OCI-LY1 (cell line): ENCODE data around the gene ROR2.

ENCODE experiments used
- H2AFZ ChIP-seq: fragments of 200-600 bp; sonication (generic), shearing (Covaris generic); 2 replicates; pipeline ENCODE4 v1.6.0; 2014; ENCODE audit warnings: antibody characterized with exemption, mild to moderate bottlenecking, low read length
- H3F3A ChIP-seq: fragments of 200-600 bp; sonication (generic), shearing (Covaris generic); 2 replicates; pipeline ENCODE4 v1.6.0; 2014; ENCODE audit warnings: mild to moderate bottlenecking, antibody characterized with exemption, low read length, moderate library complexity; ENCODE audit not compliant: insufficient read depth
- H3K27ac ChIP-seq: fragments of 200-600 bp; sonication (generic); 2 replicates; pipeline ENCODE4 v1.5.1; 2014; ENCODE audit warnings: low read length, mixed run types, mild to moderate bottlenecking, low read depth; ENCODE audit not compliant: poor library complexity, severe bottlenecking
- H3K27me3 ChIP-seq: fragments of 200-600 bp; sonication (generic); 2 replicates; pipeline ENCODE4 v1.6.0; 2014; ENCODE audit warnings: antibody characterized with exemption, mild to moderate bottlenecking, low read length, moderate library complexity; ENCODE audit not compliant: insufficient read depth
- H3K36me3 ChIP-seq: fragments of 200-600 bp; sonication (generic); 2 replicates; pipeline ENCODE4 v1.6.1; 2014; ENCODE audit warnings: mild to moderate bottlenecking, antibody characterized with exemption, low read length, moderate library complexity, mixed read lengths; ENCODE audit not compliant: insufficient read depth
- H3K4me1 ChIP-seq: fragments of 200-600 bp; sonication (generic); 2 replicates; pipeline ENCODE4 v1.5.1; 2014; ENCODE audit warnings: mild to moderate bottlenecking, low read length, moderate library complexity; ENCODE audit not compliant: insufficient read depth, severe bottlenecking
- H3K4me2 ChIP-seq: fragments of 200-600 bp; sonication (generic), shearing (Covaris generic); 2 replicates; pipeline ENCODE4 v1.6.1; 2014; ENCODE audit warnings: low read length
- H3K4me3 ChIP-seq: fragments of 200-600 bp; sonication (generic); 2 replicates; pipeline ENCODE4 v1.5.1; 2014; ENCODE audit warnings: low read length, low read depth, mild to moderate bottlenecking, mixed read lengths; ENCODE audit not compliant: poor library complexity, severe bottlenecking
- H3K79me2 ChIP-seq: fragments of 200-600 bp; shearing (Covaris generic); 2 replicates; pipeline ENCODE4 v1.6.1; 2016; ENCODE audit warnings: mixed run types, low read length, mixed read lengths; ENCODE audit not compliant: insufficient read depth
- H3K9ac ChIP-seq: fragments of 200-600 bp; sonication (generic), shearing (Covaris generic); 2 replicates; pipeline ENCODE4 v1.6.1; 2014; ENCODE audit warnings: mild to moderate bottlenecking, low read length, mixed read lengths
- H3K9me2 ChIP-seq: fragments of 200-600 bp; sonication (generic), shearing (Covaris generic); 2 replicates; pipeline ENCODE4 v1.6.1; 2014; ENCODE audit warnings: low read depth, mild to moderate bottlenecking, low read length, mixed read lengths
- H3K9me3 ChIP-seq: fragments of 200-600 bp; shearing (Covaris generic); 2 replicates; pipeline ENCODE4 v1.6.1; 2014; ENCODE audit warnings: low read length, mixed read lengths
- H4K20me1 ChIP-seq: fragments of 200-600 bp; sonication (generic), shearing (Covaris generic); 2 replicates; pipeline ENCODE4 v1.6.0; 2016; ENCODE audit warnings: mild to moderate bottlenecking, low read length; ENCODE audit not compliant: insufficient read depth
- EZH2 ChIP-seq: fragments of 200-600 bp; sonication (generic), shearing (Covaris generic); IDR thresholded peaks from 2 replicates; pipeline ENCODE4 v1.8.0; 2017; ENCODE audit warnings: borderline replicate concordance, mixed run types, mild to moderate bottlenecking, antibody characterized with exemption, low read length, moderate library complexity, mixed read lengths
- TF ChIP-seq, protein P1 (sequence below): fragments of 200-600 bp; sonication (generic), shearing (Covaris generic); IDR thresholded peaks from 2 replicates; pipeline ENCODE4 v1.5.1; 2017; ENCODE audit warnings: mild to moderate bottlenecking, antibody characterized with exemption, low read length, moderate library complexity, mixed read lengths

The ROR2 gene

DNA sequence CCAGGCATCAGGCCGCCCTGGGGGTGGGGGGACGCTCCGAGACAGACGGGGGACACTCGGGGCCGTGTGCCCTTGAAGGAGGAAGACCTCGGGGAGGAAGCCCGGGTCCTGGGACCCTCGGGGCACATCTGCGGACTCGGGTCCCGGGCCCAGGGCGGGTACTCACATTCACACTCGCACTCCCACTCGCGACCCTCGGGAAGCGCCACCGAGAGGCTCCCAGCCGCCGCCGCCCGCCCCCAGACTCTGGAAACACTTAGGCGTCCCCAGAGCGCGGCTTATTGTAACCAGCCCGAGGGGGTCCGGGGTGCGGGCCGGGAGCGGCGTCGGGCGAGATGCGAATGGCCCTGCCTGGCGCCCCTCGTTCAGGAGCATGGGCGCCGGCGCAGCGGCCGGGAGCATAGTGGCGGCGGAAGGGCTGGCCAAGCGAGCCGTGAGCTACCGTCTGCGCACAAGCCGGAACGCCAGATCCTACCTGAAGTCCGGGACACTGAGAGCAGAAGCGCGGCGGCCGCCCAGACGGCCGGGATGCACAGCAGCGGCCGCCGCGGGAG is 559 bp downstream of the ROR2 start:
- no peak overlapping the region for H3K4me2 ChIP-seq
- no peaks in the 10 kb centered on the region for H3K4me1 ChIP-seq
- H3K9me3 ChIP-seq, result no peaks in the 10 kb centered on the region
- no peaks in the 10 kb centered on the region for H3F3A ChIP-seq
- H3K27ac ChIP-seq, result no peak overlapping the region
- H3K9me2 ChIP-seq, result no peaks in the 10 kb centered on the region
- no peak overlapping the region for H3K9ac ChIP-seq
- TF ChIP-seq, protein P1, sequence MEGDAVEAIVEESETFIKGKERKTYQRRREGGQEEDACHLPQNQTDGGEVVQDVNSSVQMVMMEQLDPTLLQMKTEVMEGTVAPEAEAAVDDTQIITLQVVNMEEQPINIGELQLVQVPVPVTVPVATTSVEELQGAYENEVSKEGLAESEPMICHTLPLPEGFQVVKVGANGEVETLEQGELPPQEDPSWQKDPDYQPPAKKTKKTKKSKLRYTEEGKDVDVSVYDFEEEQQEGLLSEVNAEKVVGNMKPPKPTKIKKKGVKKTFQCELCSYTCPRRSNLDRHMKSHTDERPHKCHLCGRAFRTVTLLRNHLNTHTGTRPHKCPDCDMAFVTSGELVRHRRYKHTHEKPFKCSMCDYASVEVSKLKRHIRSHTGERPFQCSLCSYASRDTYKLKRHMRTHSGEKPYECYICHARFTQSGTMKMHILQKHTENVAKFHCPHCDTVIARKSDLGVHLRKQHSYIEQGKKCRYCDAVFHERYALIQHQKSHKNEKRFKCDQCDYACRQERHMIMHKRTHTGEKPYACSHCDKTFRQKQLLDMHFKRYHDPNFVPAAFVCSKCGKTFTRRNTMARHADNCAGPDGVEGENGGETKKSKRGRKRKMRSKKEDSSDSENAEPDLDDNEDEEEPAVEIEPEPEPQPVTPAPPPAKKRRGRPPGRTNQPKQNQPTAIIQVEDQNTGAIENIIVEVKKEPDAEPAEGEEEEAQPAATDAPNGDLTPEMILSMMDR, result no peak
- no peak for TF ChIP-seq EZH2
- no peaks in the 10 kb centered on the region for H3K79me2 ChIP-seq
- H3K4me3 ChIP-seq, result no peak overlapping the region
- peaks cover 4% of the 10 kb centered on the region; the same call in 1 of the 2 replicates for H3K27me3 ChIP-seq
- no peaks in the 10 kb centered on the region for H3K36me3 ChIP-seq
- H2AFZ ChIP-seq, result no peak overlapping the region
- no peaks in the 10 kb centered on the region for H4K20me1 ChIP-seq

DNA sequence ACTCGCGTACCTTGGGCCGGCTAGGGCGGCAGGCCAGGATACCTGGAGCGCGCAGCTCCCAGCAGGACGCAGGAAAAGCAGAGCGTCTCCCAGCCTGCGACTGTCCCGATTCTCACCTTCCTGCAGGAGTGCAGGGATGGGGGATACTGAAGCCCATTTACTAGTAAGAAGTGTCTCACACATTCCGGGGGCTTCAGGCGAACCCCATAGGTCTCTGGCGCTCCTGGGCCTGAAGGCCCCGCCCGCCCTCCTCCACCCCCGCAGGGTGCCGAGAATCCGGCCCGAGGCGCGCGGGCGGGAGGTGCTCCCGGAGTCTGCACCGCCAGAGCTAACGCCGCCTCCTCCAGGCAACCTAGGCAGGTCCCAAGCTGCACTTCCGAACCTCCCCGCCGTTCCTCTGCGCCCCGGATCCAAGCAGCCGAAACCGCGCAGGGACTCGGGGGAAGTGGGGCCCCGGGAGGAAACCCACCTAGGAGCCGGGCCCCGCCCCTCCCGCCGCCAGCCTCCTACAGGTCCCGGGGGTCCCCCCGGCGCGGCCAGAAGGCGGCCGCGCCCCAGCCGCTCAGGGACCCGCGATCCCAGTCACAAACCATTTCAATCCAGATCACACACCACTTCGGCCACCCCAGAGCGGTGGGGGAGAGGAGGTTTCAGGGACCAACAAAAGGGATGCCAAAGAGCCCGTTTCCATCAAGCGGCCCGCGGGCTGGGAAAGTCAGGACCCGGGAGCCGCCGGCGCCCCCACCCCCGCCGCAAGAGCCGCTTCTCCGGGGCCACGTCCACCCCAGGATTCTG is 1.2 kb downstream of the ROR2 start:
- no peaks in the 10 kb centered on the region for H3K4me1 ChIP-seq
- H3K9me3 ChIP-seq, result no peaks in the 10 kb centered on the region
- H3K9me2 ChIP-seq, result no peaks in the 10 kb centered on the region
- H3K27ac ChIP-seq, result no peak overlapping the region
- no peak overlapping the region for H3K4me2 ChIP-seq
- no peaks in the 10 kb centered on the region for H3K36me3 ChIP-seq
- peaks cover 4% of the 10 kb centered on the region; the same call in 1 of the 2 replicates for H3K27me3 ChIP-seq
- no peaks in the 10 kb centered on the region for H4K20me1 ChIP-seq
- H3K79me2 ChIP-seq, result no peaks in the 10 kb centered on the region
- H2AFZ ChIP-seq, result no peak overlapping the region
- TF ChIP-seq, protein P1, result no peak
- TF ChIP-seq EZH2, result no peak
- no peak overlapping the region for H3K4me3 ChIP-seq
- no peak overlapping the region for H3K9ac ChIP-seq
- H3F3A ChIP-seq, result no peaks in the 10 kb centered on the region

DNA sequence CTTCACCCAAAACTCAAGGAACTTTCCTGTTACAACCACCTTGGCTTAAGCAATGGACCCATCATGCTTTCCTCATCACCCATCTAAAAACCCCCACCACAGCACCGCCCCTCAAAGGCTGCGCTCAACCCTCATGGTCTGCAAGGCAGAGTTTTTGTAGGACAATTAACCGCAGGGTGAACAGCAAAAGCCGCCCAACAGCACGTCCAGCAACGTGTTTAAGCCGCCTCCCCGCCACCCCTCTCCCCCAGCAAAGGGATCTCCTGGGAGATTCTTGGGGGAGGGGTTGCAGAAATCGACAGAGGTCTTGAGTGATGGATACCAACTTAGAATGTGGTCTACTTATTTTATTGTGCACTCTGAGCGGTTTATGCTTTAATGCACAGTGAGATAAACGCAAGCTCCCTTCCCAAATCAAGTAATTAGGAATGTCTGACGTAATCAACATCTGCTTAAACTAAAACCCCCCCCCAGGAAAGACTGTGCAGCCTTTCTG is 1.9 kb downstream of the ROR2 start:
- Histone ChIP-seq H3K4me1 (no peaks in the 10 kb centered on the region), H3K27ac (no peak overlapping the region), H3K4me2 (no peak overlapping the region), H3K9me3 (no peaks in the 10 kb centered on the region), H3K9me2 (no peaks in the 10 kb centered on the region), H3K79me2 (no peaks in the 10 kb centered on the region), H4K20me1 (no peaks in the 10 kb centered on the region), H3K36me3 (no peaks in the 10 kb centered on the region), H3K4me3 (no peak overlapping the region), H3K27me3 (peaks cover 4% of the 10 kb centered on the region; the same call in 1 of the 2 replicates), H3K9ac (no peak overlapping the region), H2AFZ (no peak overlapping the region), H3F3A (no peaks in the 10 kb centered on the region)
- TF ChIP-seq, protein P1, result no peak
- TF ChIP-seq EZH2, result no peak
